GM18520 (cell line): ENCODE data around the gene TSHZ1.

ENCODE experiments used
- ATAC-seq: cut with Tn5 transposase; IDR thresholded peaks from one replicate; pipeline ENCODE4 v1.9.1; 2021; ENCODE audit not compliant: unreplicated experiment

Gene TSHZ1

GRCh38 chr18:75264926-75265597 is 54.5 kb downstream of the TSHZ1 start:
- ATAC-seq, result no peak

- ATAC-seq, result no peak
Observed at GRCh38 chr18:75265872-75266271, 55.3 kb downstream of the TSHZ1 start.

- peak; percentile 84 for ATAC-seq
Observed at GRCh38 chr18:75267643-75268363, 57.2 kb downstream of the TSHZ1 start.

- no peak for ATAC-seq
Observed at GRCh38 chr18:75268364-75268646, 57.7 kb downstream of the TSHZ1 start.

- ATAC-seq, result no peak
Observed at GRCh38 chr18:75269124-75269680, 58.6 kb downstream of the TSHZ1 start.

GRCh38 chr18:75269696-75270095 is 59.1 kb downstream of the TSHZ1 start:
- ATAC-seq, result no peak

- ATAC-seq, result no peak
Observed at GRCh38 chr18:75271952-75272351, 61.4 kb downstream of the TSHZ1 start.

- ATAC-seq, result no peak
Observed at GRCh38 chr18:75273817-75274216, 63.2 kb downstream of the TSHZ1 start.

GRCh38 chr18:75275226-75275625 is 64.6 kb downstream of the TSHZ1 start:
- ATAC-seq, result no peak

GRCh38 chr18:75276818-75277609 is 66.4 kb downstream of the TSHZ1 start:
- ATAC-seq, result no peak

GRCh38 chr18:75277610-75277928 is 67.0 kb downstream of the TSHZ1 start:
- ATAC-seq, result no peak

- ATAC-seq, result no peak
Observed at GRCh38 chr18:75279381-75279780, 68.8 kb downstream of the TSHZ1 start.

GRCh38 chr18:75280427-75281280 is 70.1 kb downstream of the TSHZ1 start:
- no peak for ATAC-seq

GRCh38 chr18:75282746-75283145 is 72.1 kb downstream of the TSHZ1 start:
- ATAC-seq, result no peak

- no peak for ATAC-seq
Observed at GRCh38 chr18:75283731-75284130, 73.1 kb downstream of the TSHZ1 start.

- no peak for ATAC-seq
Observed at GRCh38 chr18:75284566-75284965, 74.0 kb downstream of the TSHZ1 start.

GRCh38 chr18:75285876-75286275 is 75.3 kb downstream of the TSHZ1 start:
- no peak for ATAC-seq

GRCh38 chr18:75287006-75287405 is 76.4 kb downstream of the TSHZ1 start:
- ATAC-seq, result no peak

GRCh38 chr18:75287700-75288099 is 77.1 kb downstream of the TSHZ1 start:
- ATAC-seq, result no peak

- no peak for ATAC-seq
Observed at GRCh38 chr18:75289761-75290160, 79.2 kb downstream of the TSHZ1 start.

- no peak for ATAC-seq
Observed at GRCh38 chr18:75290737-75291358, 80.3 kb downstream of the TSHZ1 start.
